Esophagus squamous epithelium (tissue), 5 donors: ENCODE results near the gene CCDC51. TPM values are rescaled to one million over a fixed set of nuclear protein-coding genes. Genes with fewer than 3 reads are reported as not detected.
A peak's percentile ranks its signal among the peaks of the same experiment; 100 is the strongest.

Experiments
- DNase-seq: peaks from one replicate; lab custom pipeline; 2025; lab: John Stamatoyannopoulos, UW
- H3K27ac ChIP-seq, 4 donors: fragments of 200-600 bp; sonication (generic); one replicate each; pipeline ENCODE4 v1.5.1; 2016 to 2019; ENCODE audit warnings: mild to moderate bottlenecking in 1 of 4
- H3K27me3 ChIP-seq, 4 donors: fragments of 200-600 bp; sonication (generic); 1 replicate in 3 of 4; 2 replicates in 1 of 4; pipeline versions ENCODE4 v1.5.1 to v1.6.0; 2017 to 2021; ENCODE audit warnings: antibody characterized with exemption in 1 of 4
- H3K36me3 ChIP-seq, 3 donors: fragments of 200-600 bp; sonication (generic); one replicate each; pipeline ENCODE4 v1.5.1; 2016 to 2019
- H3K4me1 ChIP-seq, 3 donors: fragments of 200-600 bp; sonication (generic); one replicate each; pipeline ENCODE4 v1.5.1; 2017 to 2019
- H3K4me3 ChIP-seq, 4 donors: fragments of 200-600 bp; sonication (generic); 1 replicate in 3 of 4; 2 replicates in 1 of 4; pipeline ENCODE4 v1.5.1; 2016 to 2019; ENCODE audit warnings: mild to moderate bottlenecking in 2 of 4, moderate library complexity in 1 of 4
- H3K9me3 ChIP-seq, 3 donors: fragments of 200-600 bp; sonication (generic); one replicate each; pipeline ENCODE4 v1.5.1; 2016 to 2019
- CTCF ChIP-seq, 6 experiments: fragments of 450-650 bp in 4 of 6; fragments of 200-600 bp in 2 of 6; sonication (generic) in 2 of 6; IDR thresholded peaks; one replicate each; pipeline ENCODE4 v1.5.1; 2016 to 2019; ENCODE audit warnings: antibody characterized with exemption in 6 of 6, mild to moderate bottlenecking in 4 of 6, moderate library complexity in 4 of 6
- POLR2A ChIP-seq, 4 donors: fragments of 450-650 bp; IDR thresholded peaks; one replicate each; pipeline ENCODE4 v1.6.1; 2017; ENCODE audit warnings: antibody characterized with exemption in 4 of 4, mild to moderate bottlenecking in 4 of 4, moderate library complexity in 3 of 4
- WGBS, 2 donors: methylation state at CpG; one replicate each; pipeline ENCODE4 v1.1.5; 2018; 5-methylcytosine and 5-hydroxymethylcytosine counted together
- intact Hi-C: fragments of 100-400 bp; cut with DNase I; formaldehyde crosslinking; loops from one replicate; pipeline ENCODE4 v1.15.0; 2022
- total RNA-seq, 4 donors: library from RNA; depleted of rRNA; stranded (reverse); fragments of >200 nt; gene quantifications; one replicate each; pipeline ENCODE4 v1.1.0, GENCODE V29; 2016
- donor health status: DM: yes; HTN: yes; CAD: no.

Gene CCDC51
- total RNA-seq, 4 donors from 2014 or later = 15.1 to 31.3 (median 18.2) TPM

- Histone ChIP-seq H3K27me3 (no peaks in the 10 kb centered on the region), H3K36me3 (peaks cover 12 to 45% (median 20%) of the 10 kb centered on the region in 3 donors), H3K4me1 (peaks cover 73 to 99% (median 78%) of the 10 kb centered on the region in 3 donors), H3K9me3 (no peaks in the 10 kb centered on the region), H3K27ac (peak overlapping the region; percentile 91 to 100 (median 99)), H3K4me3 (no peak overlapping the region)
- intact Hi-C loops = loop anchor here (5.0 kb wide), 1 partner anchor 33 kb away; the partner anchor contains the start of gene SHISA5
- no peak for TF ChIP-seq CTCF (IDR thresholded peaks at IDR 0.05)
- TF ChIP-seq POLR2A (IDR thresholded peaks at IDR 0.05) = no peak
- WGBS, 2 donors = 61 to 80% methylated on average over 3 to 14 of the region's 29 CpGs
- DNase-seq = no peak
Observed at GRCh38 chr3:48469046-48469915, 29.4 kb upstream of the CCDC51 start.

- peak overlapping the region in 1 of 4 donors; percentile 75 for H3K4me3 ChIP-seq
Observed at GRCh38 chr3:48468329-48468731, 28.4 kb upstream of the CCDC51 start.

GRCh38 chr3:48467473-48468267, 27.8 kb upstream of the CCDC51 start:
- DNase-seq = no peak
- peaks cover 67 to 84% (median 70%) of the 10 kb centered on the region in 3 donors for H3K4me1 ChIP-seq
- peak overlapping the region in 3 of 4 donors; percentile 51 to 75 (median 53) for H3K4me3 ChIP-seq
- TF ChIP-seq POLR2A (IDR thresholded peaks at IDR 0.05) (no peak), CTCF (IDR thresholded peaks at IDR 0.05) (no peak)
- peak overlapping the region; percentile 91 to 100 (median 99) for H3K27ac ChIP-seq
- H3K36me3 ChIP-seq = peaks cover 20 to 60% (median 20%) of the 10 kb centered on the region in 3 donors
- no peaks in the 10 kb centered on the region for H3K27me3 ChIP-seq
- 36 to 46% methylated on average over 5 of the region's 7 CpGs for WGBS, 2 donors
- intact Hi-C loops = loop anchor here (5.0 kb wide), 1 partner anchor 35 kb away; the partner anchor contains the start of gene SHISA5
- no peaks in the 10 kb centered on the region for H3K9me3 ChIP-seq

More at GRCh38 chr3:48468329-48468731, 28.4 kb upstream of the CCDC51 start:
- no peak for TF ChIP-seq CTCF (IDR thresholded peaks at IDR 0.05)
- TF ChIP-seq POLR2A (IDR thresholded peaks at IDR 0.05) = no peak
- WGBS, 2 donors = 48 to 50% methylated on average over 1 to 4 of the region's 8 CpGs
- no peaks in the 10 kb centered on the region for H3K27me3 ChIP-seq
- no peaks in the 10 kb centered on the region for H3K9me3 ChIP-seq
- H3K36me3 ChIP-seq = peaks cover 20 to 55% (median 20%) of the 10 kb centered on the region in 3 donors
- DNase-seq = no peak
- peak overlapping the region; percentile 91 to 100 (median 99) for H3K27ac ChIP-seq
- intact Hi-C loops = loop anchor here (5.0 kb wide), 1 partner anchor 34 kb away; the partner anchor contains the start of gene SHISA5
- H3K4me1 ChIP-seq = peaks cover 70 to 90% (median 73%) of the 10 kb centered on the region in 3 donors

- no peak for TF ChIP-seq POLR2A (IDR thresholded peaks at IDR 0.05)
- no peak for TF ChIP-seq CTCF (IDR thresholded peaks at IDR 0.05)
- Histone ChIP-seq H3K4me3 (peak overlapping the region; percentile 37 to 75 (median 52)), H3K9me3 (no peaks in the 10 kb centered on the region), H3K27ac (peak overlapping the region; percentile 91 to 100 (median 99)), H3K4me1 (peaks cover 65 to 78% (median 68%) of the 10 kb centered on the region in 3 donors), H3K27me3 (no peaks in the 10 kb centered on the region), H3K36me3 (peaks cover 20 to 64% (median 20%) of the 10 kb centered on the region in 3 donors)
- WGBS, 2 donors = 27 to 40% methylated on average over 1 to 2 of the region's 9 CpGs
- no peak for DNase-seq
- intact Hi-C loops = loop anchor here (5.0 kb wide), 1 partner anchor 35 kb away; the partner anchor contains the start of gene SHISA5
Observed at GRCh38 chr3:48467110-48467454, 27.2 kb upstream of the CCDC51 start.
